Nephron progenitor cell (in vitro differentiated cells): ENCODE measurements around the gene CRTC1.

Experiments used
- DNase-seq: peaks from one replicate; pipeline ENCODE4 v3.0.0; 2021
- H3K27ac Mint-ChIP-seq: 2 replicates; pipeline ENCODE4 v1.8.0; 2021; ENCODE audit warnings: mild to moderate bottlenecking, moderate library complexity, mixed read lengths
- H3K27me3 Mint-ChIP-seq: 2 replicates; pipeline ENCODE4 v1.8.0; 2021; ENCODE audit warnings: mild to moderate bottlenecking, low read depth, mixed read lengths; ENCODE audit not compliant: poor library complexity
- H3K36me3 Mint-ChIP-seq: 2 replicates; pipeline ENCODE4 v1.8.0; 2021; ENCODE audit warnings: low read depth, mixed read lengths
- H3K4me1 Mint-ChIP-seq: 2 replicates; pipeline ENCODE4 v1.8.0; 2021; ENCODE audit warnings: mixed read lengths
- H3K4me3 Mint-ChIP-seq: 2 replicates; pipeline ENCODE4 v1.8.0; 2021; ENCODE audit warnings: mild to moderate bottlenecking, moderate library complexity, mixed read lengths
- H3K9me3 Mint-ChIP-seq: 2 replicates; pipeline ENCODE4 v1.8.0; 2021; ENCODE audit warnings: mild to moderate bottlenecking, moderate library complexity, mixed read lengths
- CTCF ChIP-seq: fragments of 200-600 bp; sonication (generic); IDR thresholded peaks from 2 replicates; pipeline ENCODE4 v1.5.0; 2021; ENCODE audit warnings: antibody characterized with exemption

Gene CRTC1

GRCh38 chr19:18754501-18754900 lies 71.0 kb downstream of the CRTC1 start:
- no peak for DNase-seq
- Mint-ChIP-seq H3K4me1 (peaks cover 28% of the 10 kb centered on the region), H3K27ac (no peak overlapping the region), H3K27me3 (peaks cover 7% of the 10 kb centered on the region), H3K36me3 (peaks cover 21% of the 10 kb centered on the region), H3K9me3 (no peaks in the 10 kb centered on the region), H3K4me3 (no peak overlapping the region)
- no peak for TF ChIP-seq CTCF

GRCh38 chr19:18756896-18757295 lies 73.4 kb downstream of the CRTC1 start:
- peaks cover 6% of the 10 kb centered on the region for H3K27me3 Mint-ChIP-seq
- DNase-seq: no peak
- H3K4me3 Mint-ChIP-seq: no peak overlapping the region
- TF ChIP-seq CTCF: no peak
- H3K27ac Mint-ChIP-seq: no peak overlapping the region
- peaks cover 13% of the 10 kb centered on the region for H3K4me1 Mint-ChIP-seq
- H3K36me3 Mint-ChIP-seq: peaks cover 12% of the 10 kb centered on the region
- no peaks in the 10 kb centered on the region for H3K9me3 Mint-ChIP-seq

- DNase-seq: no peak
- H3K27me3 Mint-ChIP-seq: peaks cover 3% of the 10 kb centered on the region
- peaks cover 2% of the 10 kb centered on the region for H3K36me3 Mint-ChIP-seq
- H3K9me3 Mint-ChIP-seq: no peaks in the 10 kb centered on the region
- peaks cover 27% of the 10 kb centered on the region for H3K4me1 Mint-ChIP-seq
- TF ChIP-seq CTCF: no peak
- H3K4me3 Mint-ChIP-seq: no peak overlapping the region
- H3K27ac Mint-ChIP-seq: no peak overlapping the region
Observed at GRCh38 chr19:18759304-18759994, 76.0 kb downstream of the CRTC1 start.

- Mint-ChIP-seq H3K4me3 (no peak overlapping the region), H3K27me3 (peaks cover 3% of the 10 kb centered on the region), H3K9me3 (no peaks in the 10 kb centered on the region), H3K36me3 (no peaks in the 10 kb centered on the region), H3K4me1 (peaks cover 27% of the 10 kb centered on the region), H3K27ac (no peak overlapping the region)
- TF ChIP-seq CTCF: no peak
- DNase-seq: no peak
Observed at GRCh38 chr19:18759995-18760426, 76.5 kb downstream of the CRTC1 start.

- no peak overlapping the region for H3K27ac Mint-ChIP-seq
- DNase-seq: no peak
- TF ChIP-seq CTCF: no peak
- no peak overlapping the region for H3K4me3 Mint-ChIP-seq
- no peaks in the 10 kb centered on the region for H3K9me3 Mint-ChIP-seq
- no peaks in the 10 kb centered on the region for H3K36me3 Mint-ChIP-seq
- peaks cover 27% of the 10 kb centered on the region for H3K4me1 Mint-ChIP-seq
- H3K27me3 Mint-ChIP-seq: peaks cover 3% of the 10 kb centered on the region
Observed at GRCh38 chr19:18760440-18761383, 77.2 kb downstream of the CRTC1 start.
